Adrenal gland (tissue), 12 donors: ENCODE results near the gene CTNND2. TPM values are rescaled to one million over a fixed set of nuclear protein-coding genes. Genes with fewer than 3 reads are reported as not detected.
A peak's percentile ranks its signal among the peaks of the same experiment; 100 is the strongest.

Experiments used
- DNase-seq, 7 donors: peaks; one replicate each; pipeline ENCODE4 v3.0.0-alpha.2; 2019 to 2020
- H3K27ac ChIP-seq, 5 donors: fragments of 200-600 bp; sonication (generic) in 4 of 5; 1 replicate in 3 of 5; 2 replicates in 2 of 5; pipeline versions ENCODE4 v1.5.1 to v1.8.0; 2016 to 2020; ENCODE audit warnings: mild to moderate bottlenecking in 1 of 5
- H3K27me3 ChIP-seq: fragments of 200-600 bp; 2 replicates; pipeline ENCODE4 v1.8.0; 2021
- H3K36me3 ChIP-seq, 2 donors: fragments of 200-600 bp; replicated peaks in 1 of 2; 1 replicate in 1 of 2; 2 replicates in 1 of 2; pipeline versions ENCODE4 v1.5.1 to v1.8.0; 2018 to 2022
- H3K4me1 ChIP-seq, 2 donors: fragments of 200-600 bp; replicated peaks in 1 of 2; 1 replicate in 1 of 2; 2 replicates in 1 of 2; pipeline versions ENCODE4 v1.5.1 to v1.8.0; 2018 to 2021
- H3K4me3 ChIP-seq, 4 donors: fragments of 200-600 bp; sonication (generic) in 3 of 4; one replicate each; pipeline ENCODE4 v1.5.1; 2016 to 2018
- H3K9me3 ChIP-seq, 3 donors: fragments of 200-600 bp; sonication (generic) in 1 of 3; replicated peaks in 1 of 3; 1 replicate in 2 of 3; 2 replicates in 1 of 3; pipeline versions ENCODE4 v1.5.1 to v1.8.0; 2016 to 2021
- CTCF ChIP-seq, 6 experiments: fragments of 450-650 bp in 4 of 6; fragments of 200-600 bp in 2 of 6; sonication (generic) in 1 of 6; IDR thresholded peaks; 1 replicate in 5 of 6; 2 replicates in 1 of 6; pipeline versions ENCODE4 v1.5.1 to v1.8.0; 2016 to 2021; ENCODE audit warnings: antibody characterized with exemption in 6 of 6, mild to moderate bottlenecking in 2 of 6, moderate library complexity in 1 of 6
- POLR2A ChIP-seq, 2 donors: fragments of 450-650 bp; IDR thresholded peaks; one replicate each; pipeline ENCODE4 v1.6.1; 2017; ENCODE audit warnings: antibody characterized with exemption in 2 of 2, mild to moderate bottlenecking in 2 of 2, moderate library complexity in 1 of 2
- WGBS, 4 donors: extraction: QIAGEN DNeasy Blood & Tissue Kit in 2 of 4; methylation state at CpG; one replicate each; pipeline versions ENCODE4 v1.1.5 to v1.1.7; 2013 to 2017; 5-methylcytosine and 5-hydroxymethylcytosine counted together
- intact Hi-C, 2 donors: fragments of 100-400 bp; cut with DNase I; formaldehyde crosslinking; loops; one replicate each; pipeline versions ENCODE4 v1.14.1 to v1.15.0; 2022 to 2023
- polyA plus RNA-seq, 3 donors: library from polyadenylated mRNA; stranded (reverse); fragments of 200-250 nt in 2 of 3; fragments of 350-450 nt in 1 of 3; fragmentation: Illumina TruSeq in 1 of 3; extraction: RNeasy Lipid Tissue Mini Kit (QIAGEN cat#74804) in 1 of 3; gene quantifications; one replicate each; pipeline ENCODE4 v1.2.3, GENCODE V29; 2013 to 2014
- total RNA-seq, 9 donors: library from RNA; depleted of rRNA in 4 of 9; stranded (reverse); fragments of >200 nt in 4 of 9; fragments of 120-200 nt in 1 of 9; fragmentation: NEBNext Ultra II Directional in 1 of 9; extraction: Animal tissue kit (Norgen Biotek cat#: 25700) in 1 of 9; gene quantifications; one replicate each; pipeline versions ENCODE4 v1.1.0 to v1.2.4, GENCODE V29; 2013 to 2023
- donor health status: healthy with polysubstance abuse.
- donor health status: Bipolar disorder and iron deficiency.
- donor health status: DM: yes; HTN: yes; CAD: no.
- donor health status: DM: no; HTN: no; CAD: no.
- donor health status: DM: no; HTN: no; CAD: no.
- donor health status: DM: yes; HTN: yes; CAD: no.

Gene CTNND2
- total and polyA plus RNA-seq, 12 donors: 0.34 to 4.2 (median 1.1) TPM; not detected in 1

GRCh38 chr5:11385251-11385900, 518.9 kb downstream of the CTNND2 start:
- Histone ChIP-seq H3K4me1 (peaks cover 0 to 4% of the 10 kb centered on the region in 2 donors), H3K27me3 (peaks cover 8% of the 10 kb centered on the region), H3K27ac (no peak overlapping the region), H3K9me3 (no peaks in the 10 kb centered on the region), H3K36me3 (no peaks in the 10 kb centered on the region), H3K4me3 (peak overlapping the region in 1 of 4 donors; percentile 38)
- intact Hi-C loops: no loop called here
- DNase-seq: no peak
- TF ChIP-seq POLR2A (IDR thresholded peaks at IDR 0.05) (no peak), CTCF (IDR thresholded peaks at IDR 0.05) (no peak)
- WGBS, 4 donors: 4 to 10% (median 5%) methylated on average over 12 to 33 of the region's 33 CpGs

GRCh38 chr5:11384441-11385250, 519.6 kb downstream of the CTNND2 start:
- Histone ChIP-seq H3K36me3 (no peaks in the 10 kb centered on the region), H3K4me3 (peak overlapping the region in 1 of 4 donors; percentile 38), H3K27me3 (peaks cover 8% of the 10 kb centered on the region), H3K27ac (no peak overlapping the region), H3K9me3 (no peaks in the 10 kb centered on the region), H3K4me1 (peaks cover 0 to 4% of the 10 kb centered on the region in 2 donors)
- no peak for DNase-seq
- 3 to 6% (median 4%) methylated on average over 26 to 96 of the region's 96 CpGs for WGBS, 4 donors
- intact Hi-C loops: no loop called here
- TF ChIP-seq POLR2A (IDR thresholded peaks at IDR 0.05): no peak
- no peak for TF ChIP-seq CTCF (IDR thresholded peaks at IDR 0.05)

- intact Hi-C loops: no loop called here
- H3K36me3 ChIP-seq: no peaks in the 10 kb centered on the region
- H3K9me3 ChIP-seq: no peaks in the 10 kb centered on the region
- no peak overlapping the region for H3K4me3 ChIP-seq
- H3K27me3 ChIP-seq: peaks cover 8% of the 10 kb centered on the region
- no peak overlapping the region for H3K27ac ChIP-seq
- DNase-seq: no peak
- no peak for TF ChIP-seq POLR2A (IDR thresholded peaks at IDR 0.05)
- TF ChIP-seq CTCF (IDR thresholded peaks at IDR 0.05): no peak
- whole genome bisulfite sequencing, 4 donors: 72 to 82% (median 79%) methylated on average over 7 of the region's 7 CpGs
- peaks cover 0 to 4% of the 10 kb centered on the region in 2 donors for H3K4me1 ChIP-seq
Measured at GRCh38 chr5:11383506-11384095, 520.6 kb downstream of the CTNND2 start.

GRCh38 chr5:11378461-11378860, 525.8 kb downstream of the CTNND2 start:
- no peaks in the 10 kb centered on the region for H3K4me1 ChIP-seq
- H3K27ac ChIP-seq: no peak overlapping the region
- H3K27me3 ChIP-seq: no peaks in the 10 kb centered on the region
- no peaks in the 10 kb centered on the region for H3K36me3 ChIP-seq
- no peak overlapping the region for H3K4me3 ChIP-seq
- intact Hi-C loops: no loop called here
- WGBS, 4 donors: 84 to 87% (median 86%) methylated on average over 5 of the region's 5 CpGs
- no peak for DNase-seq
- H3K9me3 ChIP-seq: no peaks in the 10 kb centered on the region
- TF ChIP-seq CTCF (IDR thresholded peaks at IDR 0.05) (no peak), POLR2A (IDR thresholded peaks at IDR 0.05) (no peak)
